Spleen (tissue), 11 donors: ENCODE measurements around the gene RND1. TPM values are rescaled to one million over a fixed set of nuclear protein-coding genes. Genes with fewer than 3 reads are reported as not detected.
"Not testable (repeated sequence)": the region's sequence is repeated elsewhere in the genome, so short reads cannot be mapped to it uniquely, and the experiment has no call there.

Source experiments
- DNase-seq: peaks from one replicate; pipeline ENCODE4 v3.0.0-alpha.2; 2020
- H3K27ac ChIP-seq, 8 donors: fragments of 200-600 bp; sonication (generic) in 7 of 8; 1 replicate in 4 of 8; 2 replicates in 4 of 8; pipeline versions ENCODE4 v1.5.0 to v1.8.0; 2016 to 2021; ENCODE audit warnings: inconsistent platforms in 4 of 8, mild to moderate bottlenecking in 4 of 8, moderate library complexity in 1 of 8
- H3K27me3 ChIP-seq, 7 donors: fragments of 200-600 bp; sonication (generic) in 6 of 7; replicated peaks in 1 of 7; 1 replicate in 4 of 7; 2 replicates in 3 of 7; pipeline versions ENCODE4 v1.5.0 to v1.8.0; 2016 to 2021; ENCODE audit warnings: inconsistent platforms in 3 of 7, mild to moderate bottlenecking in 1 of 7
- H3K36me3 ChIP-seq, 6 donors: fragments of 200-600 bp; sonication (generic) in 5 of 6; 1 replicate in 4 of 6; 2 replicates in 2 of 6; pipeline versions ENCODE4 v1.5.0 to v1.8.0; 2016 to 2021; ENCODE audit warnings: inconsistent platforms in 2 of 6
- H3K4me1 ChIP-seq, 6 donors: fragments of 200-600 bp; sonication (generic) in 5 of 6; 1 replicate in 3 of 6; 2 replicates in 3 of 6; pipeline versions ENCODE4 v1.5.0 to v1.8.0; 2016 to 2021; ENCODE audit warnings: inconsistent platforms in 3 of 6
- H3K4me3 ChIP-seq, 8 donors: fragments of 200-600 bp; sonication (generic) in 7 of 8; 1 replicate in 4 of 8; 2 replicates in 4 of 8; pipeline versions ENCODE4 v1.5.0 to v1.8.0; 2016 to 2021; ENCODE audit warnings: inconsistent platforms in 4 of 8, mild to moderate bottlenecking in 4 of 8, moderate library complexity in 2 of 8
- H3K9me3 ChIP-seq, 8 donors: fragments of 200-600 bp; sonication (generic) in 7 of 8; 1 replicate in 4 of 8; 2 replicates in 4 of 8; pipeline versions ENCODE4 v1.5.0 to v1.8.0; 2016 to 2021; ENCODE audit warnings: inconsistent platforms in 4 of 8
- CTCF ChIP-seq, 11 experiments: fragments of 200-600 bp in 7 of 11; fragments of 450-650 bp in 4 of 11; sonication (generic) in 4 of 11; IDR thresholded peaks in 8 of 11; conservative IDR thresholded peaks in 3 of 11; 1 replicate in 7 of 11; 2 replicates in 4 of 11; pipeline versions ENCODE4 v1.4.0 to v1.8.0; 2016 to 2021; ENCODE audit warnings: antibody characterized with exemption in 11 of 11, inconsistent platforms in 4 of 11, mild to moderate bottlenecking in 1 of 11
- POLR2A ChIP-seq, 3 donors: fragments of 450-650 bp; IDR thresholded peaks; one replicate each; pipeline ENCODE4 v1.5.1; 2017; ENCODE audit warnings: antibody characterized with exemption in 3 of 3, mild to moderate bottlenecking in 1 of 3
- POLR2AphosphoS5 ChIP-seq, 3 donors: sonication (generic); formaldehyde crosslinking; IDR thresholded peaks; one replicate each; pipeline ENCODE4 v1.5.1; 2017; ENCODE audit warnings: antibody characterized with exemption in 3 of 3
- WGBS, 5 donors: extraction: QIAGEN DNeasy Blood & Tissue Kit in 3 of 5; methylation state at CpG; one replicate each; pipeline versions ENCODE4 v1.1.5 to v1.1.7; 2013 to 2018; 5-methylcytosine and 5-hydroxymethylcytosine counted together
- intact Hi-C: fragments of 100-400 bp; cut with DNase I; formaldehyde crosslinking; loops from one replicate; pipeline ENCODE4 v1.15.0; 2023; ENCODE audit warnings: low total_unique reads
- polyA plus RNA-seq, 3 donors: library from polyadenylated mRNA; stranded (reverse); fragments of 200-250 nt; gene quantifications; one replicate each; pipeline ENCODE4 v1.2.1, GENCODE V29; 2013
- total RNA-seq, 7 donors: library from RNA; depleted of rRNA in 3 of 7; stranded (reverse); fragments of >200 nt in 3 of 7; fragmentation: NEBNext Ultra II Directional in 4 of 7; extraction: Animal tissue kit (Norgen Biotek cat#: 25700) in 4 of 7; gene quantifications; one replicate each; pipeline versions ENCODE4 v1.1.0 to v1.2.1, GENCODE V29; 2016 to 2021
- donor health status: healthy with polysubstance abuse.
- donor health status: DM: no; HTN: no; CAD: no; lungs with moderate emphysema.
- donor health status: DM: no; HTN: no; CAD: no.
- donor health status: Bipolar disorder and iron deficiency.
- donor health status: healthy.
- donor health status: DM: no; HTN: no; CAD: no.
- donor health status: DM: yes; HTN: yes; CAD: no.

The RND1 gene
- total and polyA plus RNA-seq, 10 donors: 0.65 to 3.0 (median 1.0) TPM

- intact Hi-C loops: no loop called here
- Histone ChIP-seq H3K27ac (no peak overlapping the region), H3K36me3 (no peaks in the 10 kb centered on the region), H3K27me3 (peaks cover 0 to 49% (median 5%) of the 10 kb centered on the region in 7 donors), H3K9me3 (no peaks in the 10 kb centered on the region), H3K4me3 (no peak overlapping the region), H3K4me1 (peaks cover 0 to 12% (median 2%) of the 10 kb centered on the region in 6 donors)
- DNase-seq: no peak
- WGBS, 5 donors: 82 to 88% (median 83%) methylated on average over 9 of the region's 9 CpGs
- TF ChIP-seq POLR2AphosphoS5 (IDR thresholded peaks at IDR 0.05) (no peak), POLR2A (IDR thresholded peaks at IDR 0.05) (no peak), CTCF (IDR thresholded peaks at IDR 0.05 in 8 of 11, conservative IDR thresholded peaks at IDR 0.05 in 3 of 11) (no peak)
Observed at GRCh38 chr12:48880647-48881046, 15.0 kb upstream of the RND1 start.

- peaks cover 0 to 12% (median 2%) of the 10 kb centered on the region in 6 donors for H3K4me1 ChIP-seq
- intact Hi-C loops: no loop called here
- DNase-seq: no peak
- H3K9me3 ChIP-seq: no peaks in the 10 kb centered on the region
- H3K4me3 ChIP-seq: no peak overlapping the region
- no peak overlapping the region for H3K27ac ChIP-seq
- H3K36me3 ChIP-seq: no peaks in the 10 kb centered on the region
- H3K27me3 ChIP-seq: peaks cover 0 to 49% (median 5%) of the 10 kb centered on the region in 7 donors
- 88 to 92% (median 90%) methylated on average over 2 of the region's 2 CpGs for WGBS, 5 donors
- TF ChIP-seq POLR2A (IDR thresholded peaks at IDR 0.05): no peak
- TF ChIP-seq CTCF (IDR thresholded peaks at IDR 0.05 in 8 of 11, conservative IDR thresholded peaks at IDR 0.05 in 3 of 11): no peak
- TF ChIP-seq POLR2AphosphoS5 (IDR thresholded peaks at IDR 0.05): no peak
Observed at GRCh38 chr12:48878548-48878947, 12.9 kb upstream of the RND1 start.

GRCh38 chr12:48875944-48876515 lies 10.4 kb upstream of the RND1 start:
- Histone ChIP-seq H3K4me1 (no peaks in the 10 kb centered on the region), H3K4me3 (no peak overlapping the region), H3K27me3 (peaks cover 0 to 27% (median 5%) of the 10 kb centered on the region in 7 donors), H3K36me3 (no peaks in the 10 kb centered on the region), H3K27ac (no peak overlapping the region), H3K9me3 (no peaks in the 10 kb centered on the region)
- no peak for DNase-seq
- TF ChIP-seq POLR2AphosphoS5 (IDR thresholded peaks at IDR 0.05) (no peak), CTCF (IDR thresholded peaks at IDR 0.05 in 8 of 11, conservative IDR thresholded peaks at IDR 0.05 in 3 of 11) (no peak), POLR2A (IDR thresholded peaks at IDR 0.05) (no peak)
- 65 to 93% (median 78%) methylated on average over 4 of the region's 4 CpGs for WGBS, 5 donors
- intact Hi-C loops: no loop called here

GRCh38 chr12:48873534-48873933 lies 7.9 kb upstream of the RND1 start:
- H3K27me3 ChIP-seq, H3K4me1 ChIP-seq, H3K9me3 ChIP-seq, H3K27ac ChIP-seq, H3K4me3 ChIP-seq, DNase-seq, H3K36me3 ChIP-seq, intact Hi-C loops: not testable (repeated sequence)
- WGBS, 5 donors: 87 to 96% (median 92%) methylated on average over 8 of the region's 8 CpGs

- WGBS, 5 donors: 81 to 91% (median 87%) methylated on average over 4 of the region's 4 CpGs
- Histone ChIP-seq H3K4me3 (no peak overlapping the region), H3K27me3 (no peaks in the 10 kb centered on the region), H3K36me3 (no peaks in the 10 kb centered on the region), H3K9me3 (no peaks in the 10 kb centered on the region), H3K4me1 (no peaks in the 10 kb centered on the region), H3K27ac (no peak overlapping the region)
- DNase-seq: no peak
- intact Hi-C loops: no loop called here
- TF ChIP-seq POLR2AphosphoS5 (IDR thresholded peaks at IDR 0.05): no peak
- no peak for TF ChIP-seq POLR2A (IDR thresholded peaks at IDR 0.05)
- no peak for TF ChIP-seq CTCF (IDR thresholded peaks at IDR 0.05 in 8 of 11, conservative IDR thresholded peaks at IDR 0.05 in 3 of 11)
Observed at GRCh38 chr12:48873096-48873495, 7.4 kb upstream of the RND1 start.
